ENCODE measurements around the gene HESX1. TPM values are rescaled to one million over a fixed set of nuclear protein-coding genes. Genes with fewer than 3 reads are reported as not detected.

The HESX1 gene
- total and polyA plus RNA-seq, 9 of the 15 experiments (the other 6 are each of a cell fraction or from before 2014, with no cell fraction given): 0.16 to 1.2 (median 0.76) TPM

- no peak for DNase-seq (ENCODE audit: extremely low read depth in 1 of 4, low spot score in 3 of 4)
- no peaks in the 10 kb centered on the region for H3K9me3 ChIP-seq (replicated peaks; ENCODE audit: control insufficient read depth, insufficient read depth, low read depth, low read length)
- peaks cover 0 to 13% of the 10 kb centered on the region in 2 experiments; a peak in 2 of 5 replicates for H3K4me1 ChIP-seq (replicated peaks in 1 of 2; ENCODE audit: control insufficient read depth in 2 of 2, insufficient read depth in 2 of 2, low read length in 2 of 2)
- H3K9me1 ChIP-seq (ENCODE audit: control insufficient read depth, insufficient read depth, low read length): no peaks in the 10 kb centered on the region
- BruUV-seq (replicated peaks): no TSS peak
- H4K20me1 ChIP-seq (replicated peaks; ENCODE audit: control insufficient read depth, insufficient read depth, low read length): no peaks in the 10 kb centered on the region
- no peak overlapping the region for H3K9ac ChIP-seq (ENCODE audit: insufficient read depth in 1 of 2, low read depth in 2 of 2, low read length in 2 of 2)
- no peak overlapping the region for H3K27ac ChIP-seq (ENCODE audit: extremely low read depth, low read depth, low read length)
- no peak for FAIRE-seq
- no peaks in the 10 kb centered on the region for H3K79me2 ChIP-seq (ENCODE audit: control insufficient read depth, insufficient read depth, low read length)
- no peaks in the 10 kb centered on the region for H3K36me3 ChIP-seq (ENCODE audit: control insufficient read depth, insufficient read depth, low read length)
- ATAC-seq: no peak
- WGBS (ENCODE audit: insufficient coverage, low coverage, missing lambda C conversion rate): 0% methylated on average over 1 of the region's 1 CpG
- ChIA-PET CTCF (ENCODE audit: low intra/inter-chr PET ratio) (no interaction called here), POLR2A (no interaction called here)
- H2AFZ ChIP-seq (ENCODE audit: low read depth, low read length): no peak overlapping the region
- H3K4me3 ChIP-seq: no peak overlapping the region
- peaks cover 14 to 40% of the 10 kb centered on the region in 2 experiments for H3K27me3 ChIP-seq (ENCODE audit: control insufficient read depth in 2 of 2, insufficient read depth in 2 of 2, low read length in 2 of 2)
- intact Hi-C loops (cut with micrococcal nuclease) (loop anchor here (10.0 kb wide), 1 partner anchor 167 kb away; no protein-coding TSS in a partner anchor), in situ Hi-C loops (cut with MboI) (no loop called here)
- no peak overlapping the region for H3K4me2 ChIP-seq (ENCODE audit: insufficient read depth, low read length)
- TF ChIP-seq ZNF41 (CRISPR knock-in tag; conservative IDR thresholded peaks at IDR 0.05) (no peak), ZKSCAN1 (IDR thresholded peaks at IDR 0.05; ENCODE audit: low read depth, low read length) (no peak), MECOM (CRISPR knock-in tag; IDR thresholded peaks at IDR 0.05) (no peak), NONO (IDR thresholded peaks at IDR 0.05; ENCODE audit: low read depth in 2 of 2, low read length in 1 of 2) (no peak), EP300 (IDR thresholded peaks at IDR 0.05; ENCODE audit: low read length) (no peak), JUNB (CRISPR knock-in tag; conservative IDR thresholded peaks at IDR 0.05) (no peak), BCL6 (CRISPR knock-in tag; IDR thresholded peaks at IDR 0.05) (no peak), FOS (IDR thresholded peaks at IDR 0.05; ENCODE audit: extremely low read depth, insufficient read length) (no peak), SP1 (CRISPR knock-in tag; IDR thresholded peaks at IDR 0.05) (no peak), TRIM24 (IDR thresholded peaks at IDR 0.05) (no peak), NFIX (CRISPR knock-in tag; IDR thresholded peaks at IDR 0.05; ENCODE audit: low read depth) (no peak), FOXJ2 (tag; IDR thresholded peaks at IDR 0.05) (no peak), THAP12 (CRISPR knock-in tag; IDR thresholded peaks at IDR 0.05) (no peak), NR0B1 (IDR thresholded peaks at IDR 0.05; ENCODE audit: partially characterized antibody) (no peak), GTF2F1 (IDR thresholded peaks at IDR 0.05; ENCODE audit: low read depth, low read length) (no peak)
- TF ChIP-seq, protein P1, sequence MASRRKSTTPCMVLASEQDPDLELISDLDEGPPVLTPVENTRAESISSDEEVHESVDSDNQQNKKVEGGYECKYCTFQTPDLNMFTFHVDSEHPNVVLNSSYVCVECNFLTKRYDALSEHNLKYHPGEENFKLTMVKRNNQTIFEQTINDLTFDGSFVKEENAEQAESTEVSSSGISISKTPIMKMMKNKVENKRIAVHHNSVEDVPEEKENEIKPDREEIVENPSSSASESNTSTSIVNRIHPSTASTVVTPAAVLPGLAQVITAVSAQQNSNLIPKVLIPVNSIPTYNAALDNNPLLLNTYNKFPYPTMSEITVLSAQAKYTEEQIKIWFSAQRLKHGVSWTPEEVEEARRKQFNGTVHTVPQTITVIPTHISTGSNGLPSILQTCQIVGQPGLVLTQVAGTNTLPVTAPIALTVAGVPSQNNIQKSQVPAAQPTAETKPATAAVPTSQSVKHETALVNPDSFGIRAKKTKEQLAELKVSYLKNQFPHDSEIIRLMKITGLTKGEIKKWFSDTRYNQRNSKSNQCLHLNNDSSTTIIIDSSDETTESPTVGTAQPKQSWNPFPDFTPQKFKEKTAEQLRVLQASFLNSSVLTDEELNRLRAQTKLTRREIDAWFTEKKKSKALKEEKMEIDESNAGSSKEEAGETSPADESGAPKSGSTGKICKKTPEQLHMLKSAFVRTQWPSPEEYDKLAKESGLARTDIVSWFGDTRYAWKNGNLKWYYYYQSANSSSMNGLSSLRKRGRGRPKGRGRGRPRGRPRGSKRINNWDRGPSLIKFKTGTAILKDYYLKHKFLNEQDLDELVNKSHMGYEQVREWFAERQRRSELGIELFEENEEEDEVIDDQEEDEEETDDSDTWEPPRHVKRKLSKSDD (conservative IDR thresholded peaks at IDR 0.05; ENCODE audit: low read length): no peak
- TF ChIP-seq, protein P2, sequence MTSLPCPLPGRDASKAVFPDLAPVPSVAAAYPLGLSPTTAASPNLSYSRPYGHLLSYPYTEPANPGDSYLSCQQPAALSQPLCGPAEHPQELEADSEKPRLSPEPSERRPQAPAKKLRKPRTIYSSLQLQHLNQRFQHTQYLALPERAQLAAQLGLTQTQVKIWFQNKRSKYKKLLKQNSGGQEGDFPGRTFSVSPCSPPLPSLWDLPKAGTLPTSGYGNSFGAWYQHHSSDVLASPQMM (CRISPR knock-in tag; IDR thresholded peaks at IDR 0.05): no peak
Measured at GRCh38 chr3:57161915-57162314, 37.9 kb downstream of the HESX1 start.
